WI38 (cell line): Measurements from ENCODE around the gene NDOR1.

Experiments
- H3K4me3 ChIP-seq: 2 replicates; pipeline ENCODE4 v1.5.1; 2011; ENCODE audit warnings: low read depth, mild to moderate bottlenecking, control low read depth, low read length
- TF ChIP-seq, protein P1 (sequence below): IDR thresholded peaks from 2 replicates; pipeline ENCODE4 v1.5.1; 2012; ENCODE audit warnings: low read depth, mild to moderate bottlenecking, control low read depth, low read length

Gene NDOR1

DNA sequence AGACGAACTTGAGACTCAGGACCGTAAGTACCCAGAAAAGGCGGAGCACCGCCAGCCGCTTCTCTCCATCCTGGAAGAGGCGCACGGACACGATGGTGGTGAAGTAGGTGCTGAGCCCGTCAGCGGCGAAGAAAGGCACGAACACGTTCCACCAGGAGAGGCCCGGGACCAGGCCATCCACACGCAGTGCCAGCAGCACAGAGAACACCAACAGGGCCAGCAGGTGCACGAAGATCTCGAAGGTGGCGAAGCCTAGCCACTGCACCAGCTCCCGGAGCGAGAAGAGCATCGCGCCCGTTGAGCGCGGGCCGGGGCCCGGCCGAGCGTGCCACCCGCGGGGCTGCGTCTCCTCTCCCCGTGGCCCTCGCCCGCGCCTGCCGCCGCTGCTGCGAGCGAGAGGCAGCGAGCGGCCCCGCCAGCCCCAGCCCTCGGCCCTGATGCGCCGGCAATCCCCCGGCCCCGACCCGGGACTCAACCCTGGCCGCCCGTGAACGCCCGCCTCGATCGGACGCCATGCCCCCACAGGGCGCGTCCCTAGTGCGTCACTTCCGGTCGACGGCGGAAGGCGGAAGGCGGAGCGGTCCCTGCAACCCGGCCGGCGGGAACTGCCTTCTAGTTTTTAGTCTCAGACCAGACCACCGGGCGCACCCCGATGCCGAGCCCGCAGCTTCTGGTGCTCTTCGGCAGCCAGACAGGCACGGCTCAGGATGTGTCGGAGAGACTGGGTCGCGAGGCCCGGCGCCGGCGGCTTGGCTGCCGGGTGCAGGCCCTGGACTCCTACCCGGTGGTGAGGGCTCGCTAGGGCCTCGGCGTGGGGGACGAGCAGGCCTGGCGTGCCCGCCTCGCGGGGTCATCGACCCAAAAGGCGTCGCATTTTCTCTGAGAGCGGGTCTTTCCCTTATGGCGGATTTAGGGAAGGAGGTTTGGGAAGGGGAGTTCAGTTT, at the start of gene NDOR1, which contains the start of gene TMEM203:
Gene NDOR1 (plus strand): TSS at position 575 of the 944 bp plus-strand sequence. CDS start 78 bp downstream, at position 653.
Gene TMEM203 (minus strand): TSS at position 523 of the 944 bp plus-strand sequence. CDS start 234 bp downstream, at position 289.
- peak within 1 kb of the TSS; percentile 95 for H3K4me3 ChIP-seq
- TF ChIP-seq, protein P1, sequence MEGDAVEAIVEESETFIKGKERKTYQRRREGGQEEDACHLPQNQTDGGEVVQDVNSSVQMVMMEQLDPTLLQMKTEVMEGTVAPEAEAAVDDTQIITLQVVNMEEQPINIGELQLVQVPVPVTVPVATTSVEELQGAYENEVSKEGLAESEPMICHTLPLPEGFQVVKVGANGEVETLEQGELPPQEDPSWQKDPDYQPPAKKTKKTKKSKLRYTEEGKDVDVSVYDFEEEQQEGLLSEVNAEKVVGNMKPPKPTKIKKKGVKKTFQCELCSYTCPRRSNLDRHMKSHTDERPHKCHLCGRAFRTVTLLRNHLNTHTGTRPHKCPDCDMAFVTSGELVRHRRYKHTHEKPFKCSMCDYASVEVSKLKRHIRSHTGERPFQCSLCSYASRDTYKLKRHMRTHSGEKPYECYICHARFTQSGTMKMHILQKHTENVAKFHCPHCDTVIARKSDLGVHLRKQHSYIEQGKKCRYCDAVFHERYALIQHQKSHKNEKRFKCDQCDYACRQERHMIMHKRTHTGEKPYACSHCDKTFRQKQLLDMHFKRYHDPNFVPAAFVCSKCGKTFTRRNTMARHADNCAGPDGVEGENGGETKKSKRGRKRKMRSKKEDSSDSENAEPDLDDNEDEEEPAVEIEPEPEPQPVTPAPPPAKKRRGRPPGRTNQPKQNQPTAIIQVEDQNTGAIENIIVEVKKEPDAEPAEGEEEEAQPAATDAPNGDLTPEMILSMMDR = no peak

DNA sequence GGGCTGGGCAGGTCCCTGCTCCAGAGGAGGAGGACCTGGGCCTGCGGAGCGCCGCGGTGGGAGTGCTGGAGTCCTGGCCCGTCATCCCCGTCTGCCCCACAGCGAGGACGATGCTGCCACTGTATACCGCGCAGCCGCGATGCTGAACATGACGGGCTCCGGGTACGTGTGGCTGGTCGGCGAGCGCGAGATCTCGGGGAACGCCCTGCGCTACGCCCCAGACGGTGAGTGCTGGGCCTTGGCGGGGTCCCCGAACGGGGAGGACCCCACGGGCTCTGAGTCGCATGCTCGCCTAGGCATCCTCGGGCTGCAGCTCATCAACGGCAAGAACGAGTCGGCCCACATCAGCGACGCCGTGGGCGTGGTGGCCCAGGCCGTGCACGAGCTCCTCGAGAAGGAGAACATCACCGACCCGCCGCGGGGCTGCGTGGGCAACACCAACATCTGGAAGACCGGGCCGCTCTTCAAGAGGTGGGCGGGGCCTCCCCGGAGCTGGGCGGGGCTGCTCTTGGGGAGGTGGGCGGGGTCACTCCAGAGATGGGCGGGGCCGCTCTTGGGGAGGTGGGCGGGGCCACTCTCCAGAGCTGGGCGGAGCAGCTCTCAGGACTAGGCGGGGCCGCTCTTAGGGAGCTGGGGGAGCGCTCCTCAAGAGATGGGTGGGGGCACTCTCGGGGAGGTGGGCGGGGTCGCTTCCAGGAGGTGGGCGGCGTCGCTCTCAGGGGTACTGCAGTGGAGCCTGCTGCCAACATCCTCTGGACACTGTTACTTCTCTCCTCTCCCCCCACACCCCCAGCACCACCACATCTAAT, 48.7 kb upstream of the NDOR1 start:
- TF ChIP-seq, protein P1 = no peak
- H3K4me3 ChIP-seq = no peak overlapping the region

DNA sequence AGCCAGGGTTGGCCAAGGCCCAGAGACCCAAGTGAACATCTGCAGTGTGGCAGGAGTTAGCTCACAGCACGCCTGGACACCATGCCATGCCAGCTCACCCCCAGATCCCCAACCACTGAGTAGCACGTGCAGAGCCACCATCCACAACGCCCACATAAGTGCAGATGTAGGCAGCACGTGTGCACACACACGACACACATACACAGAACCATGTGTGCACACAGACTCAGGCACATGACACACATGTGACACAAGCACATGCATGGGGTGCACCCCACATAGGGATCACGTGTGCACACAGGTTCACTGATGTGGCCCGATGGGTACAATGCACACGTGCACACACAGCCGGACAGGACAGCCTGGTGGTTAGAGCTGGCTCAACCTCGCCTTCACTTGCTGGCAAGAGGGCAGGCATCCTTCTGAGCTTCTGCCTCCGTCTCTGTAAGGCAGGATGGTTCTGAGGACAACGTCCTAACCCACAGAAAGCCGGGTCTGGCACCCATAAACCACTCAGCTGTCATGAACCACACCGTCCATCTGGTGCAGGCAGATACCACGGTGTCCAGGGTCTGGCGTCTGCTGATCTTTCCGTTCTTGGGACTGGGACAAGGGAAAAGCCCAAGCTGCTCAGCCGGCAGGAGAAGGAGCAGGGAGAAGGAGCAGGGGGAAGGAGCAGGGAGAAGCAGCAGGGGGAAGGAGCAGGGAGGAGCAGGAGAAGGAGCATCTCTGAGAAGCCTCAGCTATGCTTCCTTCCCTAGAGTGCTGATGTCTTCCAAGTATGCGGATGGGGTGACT, 47.7 kb upstream of the NDOR1 start:
- H3K4me3 ChIP-seq = no peak overlapping the region
- TF ChIP-seq, protein P1 = no peak

GRCh38 chr9:137158625-137159024, 46.9 kb upstream of the NDOR1 start:
- no peak overlapping the region for H3K4me3 ChIP-seq
- TF ChIP-seq, protein P1 = no peak

DNA sequence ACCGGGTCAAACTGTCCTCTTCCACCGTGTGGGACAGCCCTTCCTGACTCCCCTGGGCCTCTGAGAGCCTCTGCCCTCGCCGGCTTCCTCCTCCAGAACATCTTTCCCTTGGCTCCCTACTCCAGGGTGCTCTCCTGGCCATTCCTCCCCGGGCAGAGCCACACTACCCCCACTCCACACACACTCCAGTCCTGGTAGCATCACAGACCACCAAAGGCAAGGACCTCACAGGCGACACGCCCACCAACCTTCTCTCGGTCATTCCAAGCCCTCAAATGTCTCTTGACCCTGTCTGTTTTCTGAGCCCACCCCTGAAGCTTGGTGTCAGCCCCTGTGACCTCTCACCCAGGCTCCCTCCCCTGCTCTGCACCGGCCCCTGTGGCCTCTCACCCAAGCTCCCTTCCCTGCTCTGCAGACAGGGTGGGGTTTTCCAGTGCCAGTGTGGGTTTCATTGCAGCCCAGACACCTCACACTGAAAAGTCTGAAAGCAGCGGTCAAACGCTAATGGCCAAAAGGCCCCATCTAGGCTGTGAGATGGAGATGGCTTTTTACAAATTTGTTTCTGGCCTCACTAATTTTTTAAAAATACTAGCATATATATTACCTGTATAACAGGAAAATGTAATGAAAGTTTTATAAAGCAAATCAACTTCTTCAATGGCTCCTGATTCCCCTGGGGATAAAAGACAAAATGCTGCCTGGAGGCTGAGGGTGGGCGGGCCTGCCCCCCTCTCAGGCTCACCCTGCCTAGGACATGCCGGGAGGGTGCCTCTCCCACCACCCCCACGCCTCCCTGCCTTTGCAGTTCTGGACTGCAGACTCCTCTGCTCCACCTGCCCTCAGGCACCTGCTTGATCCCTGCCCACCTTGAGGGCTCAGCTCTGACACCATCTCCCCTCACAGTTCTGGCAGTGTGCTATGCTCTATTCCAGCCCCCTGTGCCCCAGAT, 46.1 kb upstream of the NDOR1 start:
- TF ChIP-seq, protein P1 = no peak
- no peak overlapping the region for H3K4me3 ChIP-seq

GRCh38 chr9:137160054-137160425, 45.5 kb upstream of the NDOR1 start:
- no peak overlapping the region for H3K4me3 ChIP-seq
- TF ChIP-seq, protein P1 = no peak
